NOMO-1 treated with DMSO at 0.1 percent for 48 hours (cell line): ENCODE measurements around the gene SIPA1.
A peak's percentile ranks its signal among the peaks of the same experiment; 100 is the strongest.

Experiments
- DNase-seq: peaks from one replicate; lab custom pipeline; 2025; ENCODE audit not compliant: unreplicated experiment; lab: John Stamatoyannopoulos, UW

The SIPA1 gene

GRCh38 chr11:65637794-65638419, at the start of gene SIPA1:
SIPA1 (plus strand) TSS chr11:65638101; CDS start chr11:65640922, 2,821 bp downstream.
- peak; percentile 39 for DNase-seq

DNA sequence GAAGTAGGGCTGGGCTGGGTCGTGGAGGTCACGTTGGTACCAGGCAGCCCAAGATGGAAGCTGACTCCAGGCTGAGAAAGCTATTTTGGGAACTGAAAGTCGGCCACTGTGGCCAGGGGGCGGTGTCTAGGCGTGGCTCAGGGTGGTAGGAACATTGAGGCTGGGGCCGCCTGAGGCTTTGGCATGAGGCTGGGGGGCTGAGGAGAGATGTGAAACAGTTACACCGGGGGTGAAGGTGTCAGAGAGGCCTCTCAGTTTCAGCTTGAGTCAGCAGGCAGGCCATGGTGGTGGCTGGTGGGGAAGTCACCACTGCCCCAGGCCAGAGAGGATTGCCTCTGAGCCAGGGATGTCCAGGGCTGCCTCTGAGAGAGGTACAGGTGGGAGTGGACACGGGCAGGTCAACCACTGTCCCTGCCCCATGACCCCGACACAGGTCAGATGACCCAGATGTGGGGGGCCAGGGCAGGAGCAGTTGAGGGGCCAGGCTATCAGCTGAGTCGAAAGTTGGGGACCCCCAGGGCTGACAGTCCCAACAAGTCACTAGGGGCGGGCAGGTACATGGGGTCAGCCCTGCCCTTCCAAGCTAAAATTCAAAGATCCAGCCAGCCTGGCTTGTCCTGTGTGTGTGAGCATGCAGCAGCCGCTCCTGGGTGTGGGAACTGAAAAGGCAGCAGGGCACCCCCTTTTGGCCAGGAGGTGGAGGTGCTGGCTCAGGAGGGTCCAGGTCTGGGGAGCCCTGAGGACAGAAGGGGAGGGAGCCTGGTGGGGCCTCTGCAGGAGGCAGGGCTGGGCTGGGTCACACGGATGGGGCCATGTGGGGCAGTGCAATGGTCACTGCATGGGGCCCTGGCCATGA, 49.5 kb upstream of the SIPA1 start:
- peak; percentile 66 for DNase-seq

DNA sequence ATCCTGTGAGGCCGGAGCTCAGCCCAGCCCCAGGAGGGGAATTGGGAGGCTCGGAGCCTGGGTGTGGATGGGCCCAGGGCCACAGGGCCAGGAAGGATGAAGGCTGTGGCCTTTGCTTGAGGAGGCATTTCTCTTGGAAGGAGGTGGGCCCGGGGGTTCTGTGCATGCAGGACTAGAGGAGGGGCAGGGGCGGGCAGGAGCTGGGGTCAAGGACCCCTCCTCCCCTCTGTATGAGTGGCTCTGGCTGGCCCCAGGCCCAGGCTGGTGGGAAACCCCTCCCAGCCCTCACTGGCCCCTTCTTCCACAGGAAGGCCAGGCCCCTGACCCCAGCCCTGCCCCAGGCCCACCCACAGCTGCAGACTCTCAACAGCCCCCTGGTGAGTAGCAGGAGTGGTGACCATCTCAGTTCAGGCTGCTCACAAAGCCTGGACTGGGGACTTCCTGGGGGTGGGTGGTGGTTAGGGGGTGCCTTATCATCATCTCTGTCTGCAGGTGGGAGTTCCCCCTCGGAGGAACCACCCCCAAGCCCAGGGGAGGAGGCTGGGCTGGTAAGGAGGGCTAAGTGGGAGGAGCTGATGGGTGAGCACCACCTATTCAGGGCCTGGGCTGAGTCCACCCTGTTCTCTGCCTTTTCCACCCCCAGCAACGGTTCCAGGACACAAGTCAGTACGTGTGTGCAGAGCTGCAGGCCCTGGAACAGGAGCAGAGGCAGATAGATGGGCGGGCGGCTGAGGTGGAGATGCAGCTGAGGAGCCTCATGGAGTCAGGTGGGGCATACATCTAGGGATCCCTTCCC, 48.3 kb upstream of the SIPA1 start:
- DNase-seq, result no peak

DNA sequence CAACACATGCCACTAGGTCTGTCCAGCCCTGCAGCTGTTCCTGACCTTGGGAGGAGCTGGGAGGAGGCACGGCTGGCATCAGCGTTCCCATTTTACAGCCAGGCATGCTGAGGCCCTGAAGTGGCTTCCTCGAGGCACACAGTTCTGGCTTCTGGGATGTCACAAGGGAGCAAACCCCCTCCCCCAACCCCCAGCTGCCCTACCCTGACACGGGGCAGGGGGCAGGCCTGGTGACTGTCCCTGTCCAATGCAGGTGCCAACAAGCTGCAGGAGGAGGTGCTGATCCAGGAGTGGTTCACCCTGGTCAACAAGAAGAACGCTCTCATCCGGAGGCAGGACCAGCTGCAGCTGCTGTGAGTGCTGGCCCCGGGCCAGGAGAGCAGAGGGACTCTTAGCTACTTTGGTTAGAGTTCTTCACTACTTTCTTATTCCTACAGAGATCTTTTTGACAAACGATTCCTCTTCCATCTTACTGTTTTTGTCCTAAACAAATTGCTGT, 47.6 kb upstream of the SIPA1 start:
- no peak for DNase-seq

- no peak for DNase-seq
Observed at GRCh38 chr11:65591939-65592857, 45.7 kb upstream of the SIPA1 start.

DNA sequence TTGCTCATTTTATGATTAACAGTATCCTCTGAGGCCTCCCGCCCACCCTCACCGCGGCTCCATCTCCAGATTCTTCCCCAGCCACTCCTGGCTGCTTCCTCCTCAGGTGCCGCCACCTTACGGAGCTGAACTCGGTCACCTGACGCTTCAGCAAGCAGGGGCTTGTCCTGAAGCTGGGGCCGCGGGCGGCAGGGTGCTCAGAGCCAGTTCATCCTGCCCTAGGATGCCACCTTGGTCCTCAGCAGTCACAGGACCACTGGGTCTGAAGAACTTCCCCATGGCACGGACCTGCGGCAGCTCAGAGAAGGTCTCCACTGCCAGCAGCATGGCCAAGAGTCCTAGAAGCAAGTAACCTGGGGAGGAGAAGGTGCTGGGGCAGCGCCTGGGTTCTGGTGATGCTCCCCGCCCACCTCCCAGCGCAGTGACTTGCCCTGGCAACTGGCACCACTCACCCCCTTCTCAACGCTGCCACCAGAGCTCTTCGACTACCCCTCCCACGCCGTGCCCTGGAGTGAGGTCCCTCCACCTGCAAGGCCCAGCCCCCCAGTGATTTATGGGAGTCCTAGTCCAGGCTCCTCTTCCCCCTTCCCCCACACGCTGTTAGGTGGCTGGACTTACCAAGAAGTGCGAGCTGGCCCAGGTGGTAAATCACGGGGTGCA, 44.9 kb upstream of the SIPA1 start:
- DNase-seq, result no peak

DNA sequence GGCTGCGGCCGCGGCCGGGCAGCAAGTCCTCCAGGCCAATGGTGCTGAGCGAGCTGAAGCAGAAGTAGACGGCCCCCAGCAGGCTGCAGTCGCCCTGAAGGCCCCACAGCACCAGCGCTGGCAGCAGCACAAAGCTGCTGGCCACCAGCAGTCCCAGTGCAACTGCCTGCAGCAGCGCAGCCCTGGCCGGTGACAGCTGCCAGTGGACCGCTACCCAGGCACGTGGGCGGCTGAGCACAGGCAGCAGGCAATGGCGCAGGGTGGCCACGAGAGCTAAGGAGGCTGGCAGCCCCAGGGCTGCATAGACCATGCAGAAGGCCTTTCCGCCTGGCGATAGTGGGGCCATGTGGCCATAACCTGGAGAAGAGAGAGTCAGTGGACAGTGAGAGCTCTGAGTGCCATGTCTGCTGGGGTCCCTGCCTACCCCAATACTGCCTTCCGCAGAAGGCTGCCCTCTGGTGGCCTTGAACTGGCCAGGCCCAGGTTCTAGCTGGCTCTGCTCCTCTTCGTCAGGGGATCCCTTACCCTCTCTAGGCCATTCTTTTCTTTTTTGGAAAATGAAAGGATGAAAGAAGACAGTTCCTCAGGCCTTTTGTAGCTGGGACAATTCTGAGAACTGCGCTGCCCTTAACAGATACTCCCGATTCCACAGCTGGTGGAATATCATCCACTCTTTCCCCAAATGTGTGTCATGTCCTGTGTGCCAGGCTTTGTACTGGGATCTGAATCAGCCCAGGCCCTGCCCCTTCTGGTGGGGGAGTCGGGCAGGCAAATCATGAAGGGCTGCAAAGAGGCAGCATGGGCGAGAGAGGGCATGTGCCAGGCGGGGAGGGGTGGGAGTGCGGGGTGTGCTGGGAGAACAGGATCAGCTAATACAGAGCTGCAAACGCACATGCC, 44.1 kb upstream of the SIPA1 start:
- peak; percentile 9 for DNase-seq

GRCh38 chr11:65595131-65595530, 42.8 kb upstream of the SIPA1 start:
- DNase-seq, result no peak

GRCh38 chr11:65595543-65596281, 42.2 kb upstream of the SIPA1 start, which contains the start of gene KCNK7:
KCNK7 (minus strand) TSS chr11:65595800; CDS start chr11:65595772, 28 bp downstream.
- DNase-seq, result no peak

- DNase-seq, result no peak
Observed at GRCh38 chr11:65596520-65596919, 41.4 kb upstream of the SIPA1 start.

- DNase-seq, result no peak
Observed at GRCh38 chr11:65598258-65598699, 39.6 kb upstream of the SIPA1 start.

- DNase-seq, result no peak
Observed at GRCh38 chr11:65599216-65599954, 38.5 kb upstream of the SIPA1 start.

GRCh38 chr11:65599955-65600246, 38.0 kb upstream of the SIPA1 start:
- no peak for DNase-seq

- no peak for DNase-seq
Observed at GRCh38 chr11:65604258-65604657, 33.6 kb upstream of the SIPA1 start.

DNA sequence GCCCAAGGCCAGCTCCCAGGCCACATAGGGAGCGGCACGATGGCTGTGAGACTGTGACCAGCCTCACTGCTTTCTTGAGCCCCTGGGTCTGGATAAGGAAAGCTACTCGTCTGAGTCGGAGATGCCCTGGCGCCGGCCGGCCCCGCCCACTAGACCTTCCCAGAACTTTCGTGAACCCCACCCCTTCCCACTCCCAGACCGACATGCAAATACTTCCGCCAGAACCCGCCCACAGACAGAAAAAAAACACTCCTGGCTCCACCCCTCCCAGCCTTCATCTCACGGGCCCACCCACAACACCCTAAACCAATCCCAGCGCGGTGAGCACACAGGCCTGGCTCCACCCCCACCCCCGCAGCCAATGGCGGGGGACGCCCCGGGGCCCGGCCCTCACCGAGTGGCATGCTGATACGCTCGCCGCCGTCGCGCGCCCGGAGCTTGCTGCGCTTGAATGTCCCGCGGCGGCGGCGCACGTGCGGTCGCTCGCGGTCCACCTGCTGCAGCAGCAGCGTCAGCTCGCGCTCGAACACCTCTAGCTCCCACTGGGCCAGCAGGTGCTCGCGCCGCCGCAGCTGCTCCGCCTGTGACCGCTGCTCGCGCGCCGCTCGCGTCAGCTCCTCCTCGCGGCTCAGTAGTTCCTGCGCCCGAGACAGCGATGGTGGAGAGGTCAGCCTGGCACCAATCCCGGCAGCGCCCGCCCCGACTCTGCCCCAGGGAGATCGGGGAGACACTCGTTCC, 30.9 kb upstream of the SIPA1 start:
- DNase-seq, result no peak

GRCh38 chr11:65607614-65608426, 30.1 kb upstream of the SIPA1 start:
- no peak for DNase-seq
